Right forelimb (tissue), 1 donor: ENCODE results near the gene PARD3.

Experiments used
- DNase-seq: peaks from one replicate; pipeline ENCODE4 v3.0.0-alpha.2; 2018

The PARD3 gene

DNA sequence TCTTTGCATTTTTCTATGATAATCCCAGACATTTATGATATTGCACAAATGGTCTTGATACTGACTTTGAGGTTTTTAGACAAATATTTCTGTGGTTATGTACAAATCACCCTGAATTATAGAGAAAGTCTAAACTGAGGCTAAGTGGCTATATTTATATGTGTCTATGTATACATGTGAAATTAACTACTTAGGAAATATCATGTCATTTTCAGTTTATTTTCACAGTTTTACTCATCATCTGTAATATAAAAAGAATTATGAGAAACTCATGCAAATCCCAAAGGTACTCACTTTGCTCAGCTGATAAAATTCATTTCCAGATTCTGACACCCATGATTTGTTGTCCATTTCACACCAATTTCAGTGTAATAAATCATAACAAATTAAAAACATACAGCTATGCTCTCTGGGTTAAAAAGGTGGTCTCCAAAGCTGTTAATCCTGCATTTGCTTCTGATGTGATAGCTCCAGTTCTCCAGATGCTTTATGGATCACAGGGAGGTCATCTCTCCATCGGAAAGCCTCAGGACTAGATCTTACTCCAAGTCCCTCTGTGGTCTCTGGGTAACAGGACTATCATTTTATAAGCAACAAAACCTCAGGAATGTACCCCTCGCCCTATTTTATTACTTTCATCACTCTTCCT lies 673.9 kb downstream of the PARD3 start:
- DNase-seq: no peak

GRCh38 chr10:34139559-34139958 lies 675.5 kb downstream of the PARD3 start:
- DNase-seq: no peak

DNA sequence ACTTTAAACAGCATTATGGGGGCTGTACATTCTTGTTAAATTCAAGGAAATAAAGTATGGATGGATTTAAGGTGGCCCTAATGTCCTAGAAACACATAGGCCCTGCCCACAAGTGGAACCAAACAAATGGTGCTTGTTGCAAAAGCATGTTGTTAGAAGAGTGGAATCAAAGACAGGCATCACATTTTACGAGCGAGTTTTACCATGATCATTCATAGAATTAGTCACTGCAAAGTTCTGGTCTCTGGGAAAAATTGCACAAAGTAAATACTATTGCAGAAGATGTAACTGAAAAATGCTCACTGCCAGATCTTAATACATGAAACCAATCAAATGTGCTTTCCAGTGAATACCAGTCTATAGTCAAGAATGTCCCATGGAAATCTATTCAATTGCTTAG lies 677.1 kb downstream of the PARD3 start:
- DNase-seq: no peak

GRCh38 chr10:34137201-34137600 lies 677.9 kb downstream of the PARD3 start:
- DNase-seq: no peak

DNA sequence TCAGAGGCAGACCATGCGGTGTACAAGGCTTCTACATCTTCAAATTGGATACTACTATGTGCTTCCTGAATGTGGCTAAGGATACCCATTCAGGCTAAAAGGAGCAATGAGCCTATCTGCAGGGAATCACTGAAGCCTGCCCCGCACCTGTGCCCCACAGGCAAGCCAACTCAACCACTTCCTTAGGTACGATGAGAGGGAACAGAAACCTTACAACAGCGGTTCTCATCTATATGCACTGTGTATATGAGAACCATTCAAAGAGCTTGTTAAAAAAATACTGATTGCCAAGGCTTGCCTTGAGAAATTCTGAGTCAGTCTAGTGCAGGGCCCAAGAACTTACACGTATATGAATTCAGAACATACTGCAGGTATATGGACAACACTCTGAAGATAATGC lies 679.6 kb downstream of the PARD3 start:
- DNase-seq: no peak

DNA sequence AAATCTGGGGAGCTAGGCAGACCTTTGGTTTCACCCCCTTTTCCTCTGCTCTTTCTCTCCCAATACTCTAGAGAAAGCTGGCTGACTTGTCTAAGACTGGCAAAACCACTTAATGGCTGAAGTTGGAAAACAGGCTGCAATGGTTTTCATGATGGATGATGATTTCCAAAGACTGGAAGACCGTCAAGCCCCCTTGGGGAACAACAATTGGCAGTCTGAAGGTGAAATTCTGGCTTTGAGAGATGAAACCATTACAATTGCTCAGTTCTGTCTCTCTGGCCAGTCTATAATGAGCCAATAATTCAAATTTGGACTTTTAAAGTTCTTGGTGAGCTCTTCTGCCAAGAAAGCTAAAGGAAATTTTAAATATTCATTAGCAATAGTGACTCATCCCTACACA lies 680.5 kb downstream of the PARD3 start:
- DNase-seq: no peak

DNA sequence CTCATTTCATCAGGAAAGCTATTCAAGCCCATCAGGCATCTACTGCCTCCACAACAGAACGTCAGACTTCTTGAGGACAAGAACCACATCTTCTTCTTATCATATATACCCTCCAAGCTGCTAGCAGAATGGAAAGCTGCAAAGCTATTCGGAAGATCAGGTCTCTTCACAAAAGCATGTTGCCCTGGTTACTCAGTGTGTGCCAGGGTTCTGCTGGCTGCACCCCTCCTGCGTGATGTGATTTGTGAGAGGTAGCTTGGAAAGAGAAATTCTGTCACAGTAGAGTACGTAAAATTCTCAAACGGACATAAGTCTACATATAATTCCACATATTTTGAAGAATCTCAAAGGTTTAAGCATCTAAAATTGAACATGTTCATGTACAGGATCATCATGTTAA lies 681.7 kb downstream of the PARD3 start:
- DNase-seq: no peak

GRCh38 chr10:34131152-34131551 lies 683.9 kb downstream of the PARD3 start:
- DNase-seq: no peak

GRCh38 chr10:34127676-34128075 lies 687.4 kb downstream of the PARD3 start:
- no peak for DNase-seq

DNA sequence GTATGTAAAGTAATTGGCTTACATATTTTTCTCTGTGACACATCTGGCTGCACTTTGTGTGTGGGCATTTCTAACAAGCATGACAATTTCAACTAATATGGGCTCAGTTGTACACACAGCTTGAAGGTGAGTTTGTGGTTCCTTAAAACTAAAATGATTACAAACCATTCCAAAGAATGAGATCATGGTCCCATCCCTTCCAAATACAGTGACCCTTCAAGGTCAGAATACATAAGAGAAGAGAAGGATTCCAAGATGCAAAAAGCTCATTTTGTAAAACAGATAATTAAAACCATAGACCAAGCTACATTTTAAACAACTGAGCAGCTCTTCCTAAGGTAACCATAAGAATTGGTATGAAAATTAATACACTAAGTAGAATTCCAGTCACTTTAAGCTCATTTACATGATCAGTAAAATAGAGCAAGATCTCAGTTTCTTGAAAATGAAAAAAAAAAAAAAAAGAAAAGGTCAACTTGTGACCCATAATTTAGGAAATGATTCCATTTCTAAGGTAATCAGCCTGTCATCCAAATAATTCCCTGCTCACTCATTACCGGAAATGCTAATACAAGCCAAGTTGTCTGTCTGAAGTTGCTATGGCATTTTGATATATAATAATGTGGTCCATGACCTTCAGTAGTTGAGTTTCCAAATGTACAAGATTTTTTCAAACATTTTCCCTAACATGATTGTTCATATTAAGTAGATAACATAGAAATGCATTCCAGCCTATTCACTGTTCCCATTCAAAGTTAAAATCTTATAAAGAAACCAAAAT lies 688.5 kb downstream of the PARD3 start:
- DNase-seq: no peak

- DNase-seq: no peak
These were observed 689.4 kb downstream of the PARD3 start for GRCh38 chr10:34125702-34126101.

DNA sequence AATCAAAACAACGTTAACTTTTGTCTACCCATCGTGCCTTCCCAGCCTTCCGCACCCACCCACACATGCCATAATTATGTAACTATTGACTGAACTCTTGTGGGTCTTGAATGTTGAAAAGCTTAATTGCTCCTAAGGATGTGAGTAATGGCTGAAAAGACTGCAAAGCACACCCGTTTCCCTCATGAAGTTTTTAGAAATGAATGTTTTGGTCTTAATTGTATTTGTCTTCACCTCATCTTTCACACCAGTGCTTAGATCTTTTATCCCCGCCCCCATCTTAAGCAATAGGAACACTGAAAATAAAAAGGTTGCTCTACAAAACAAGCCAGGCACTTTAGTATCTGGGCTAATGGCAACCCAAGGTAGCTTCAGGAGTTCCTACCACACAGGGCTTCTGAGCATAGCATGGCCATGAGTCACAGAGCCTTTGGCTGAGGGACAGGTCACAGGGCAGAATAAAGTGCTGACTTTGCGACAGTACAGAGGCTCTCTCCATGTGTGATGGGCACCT lies 690.5 kb downstream of the PARD3 start:
- no peak for DNase-seq

GRCh38 chr10:34121781-34122622 lies 693.1 kb downstream of the PARD3 start:
- DNase-seq: no peak

DNA sequence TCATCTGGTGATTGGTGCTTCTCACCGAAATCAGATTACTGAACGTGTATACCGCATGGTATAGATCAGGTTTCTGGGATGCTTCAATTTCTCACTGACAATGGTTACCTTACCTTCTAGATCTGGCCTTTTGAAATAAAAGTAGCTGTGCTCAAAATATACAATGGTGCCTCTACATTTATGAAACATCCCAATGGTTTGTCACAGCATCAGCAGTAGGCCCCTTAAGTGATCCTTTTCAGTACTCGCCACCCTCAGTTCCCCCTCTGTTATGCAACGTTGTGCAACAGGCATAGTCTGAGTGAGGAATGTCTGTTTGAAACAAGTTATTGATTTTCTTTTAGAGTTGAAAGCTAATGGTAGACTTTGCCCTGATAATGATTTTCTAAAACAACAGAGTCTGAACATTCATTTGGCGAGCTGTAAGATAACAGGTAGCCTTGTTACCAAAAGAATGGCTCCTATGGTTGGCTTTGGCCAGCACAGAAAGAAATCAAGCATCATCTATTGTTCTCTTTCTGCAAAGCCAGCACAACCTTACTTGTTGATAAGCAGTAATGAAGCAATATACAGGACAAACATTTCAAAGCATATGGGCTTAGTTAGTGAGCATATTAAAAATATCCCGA lies 693.9 kb downstream of the PARD3 start:
- no peak for DNase-seq

GRCh38 chr10:34119456-34119855 lies 695.6 kb downstream of the PARD3 start:
- no peak for DNase-seq

DNA sequence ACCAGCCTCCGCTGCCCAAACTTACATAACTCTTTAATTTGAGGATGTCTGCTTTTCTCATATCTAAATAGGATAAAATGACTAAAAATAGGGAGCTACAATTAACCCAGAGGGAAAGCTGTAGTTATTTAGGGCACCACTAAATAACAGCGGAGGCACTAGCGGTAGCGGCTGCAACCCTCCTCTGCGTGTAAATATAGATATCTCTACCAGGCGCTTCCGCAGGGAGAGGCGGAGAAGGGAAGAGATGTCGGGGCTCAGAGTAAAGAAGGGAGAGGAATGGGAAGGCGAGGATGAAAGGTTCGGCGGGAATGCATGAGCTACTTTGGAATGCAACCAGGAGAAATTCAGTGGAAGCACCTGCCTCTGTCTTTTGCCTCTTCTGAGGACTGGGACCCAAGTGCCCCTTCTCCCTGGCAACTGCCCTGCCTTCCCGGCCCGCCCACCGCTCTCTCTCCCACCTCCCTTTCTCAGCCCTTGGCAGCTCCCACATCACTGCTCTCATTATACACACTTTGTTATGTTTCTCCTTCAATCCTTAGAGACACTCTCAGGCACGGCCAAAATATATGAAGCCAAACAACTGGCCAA lies 698.3 kb downstream of the PARD3 start:
- DNase-seq: no peak

DNA sequence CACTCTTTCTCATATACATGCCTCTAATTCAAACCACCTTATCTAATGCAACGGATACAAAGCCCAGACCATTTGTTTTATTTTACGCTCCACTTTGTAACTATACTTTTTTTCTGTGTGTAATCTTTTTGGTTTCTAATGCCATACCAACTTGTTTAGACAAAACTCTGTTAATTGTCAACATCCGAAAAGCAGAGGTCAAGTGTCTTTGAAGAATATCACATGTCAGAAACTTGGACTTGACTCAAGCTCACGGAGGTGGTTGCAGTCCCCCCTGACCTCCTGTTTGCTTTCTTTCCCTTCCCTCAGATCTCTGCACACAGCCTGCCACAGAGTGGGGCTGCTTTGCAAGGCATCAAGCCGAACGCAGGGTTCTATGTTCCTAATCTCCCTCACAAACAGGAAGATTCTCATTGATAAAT lies 698.9 kb downstream of the PARD3 start:
- no peak for DNase-seq

DNA sequence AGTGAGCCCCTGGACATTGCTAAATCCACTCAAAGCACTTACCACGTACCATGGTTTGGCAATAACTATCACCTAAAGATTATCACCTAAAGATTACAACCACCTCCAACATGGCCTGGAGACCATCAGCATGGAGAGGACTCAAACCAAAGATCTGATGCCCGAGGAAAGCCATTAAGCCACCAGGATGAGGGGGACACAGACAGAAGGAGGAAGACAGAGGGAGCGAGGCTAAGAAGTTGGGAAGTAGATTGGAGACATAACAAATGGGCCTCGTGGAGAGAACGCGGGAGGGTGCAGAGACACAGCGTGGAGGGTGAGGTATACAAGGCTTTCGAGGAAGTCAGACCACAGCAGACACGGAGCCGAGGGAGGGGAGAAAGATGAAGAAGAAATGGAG lies 700.2 kb downstream of the PARD3 start:
- DNase-seq: no peak

GRCh38 chr10:34113504-34114225 lies 701.4 kb downstream of the PARD3 start:
- no peak for DNase-seq

DNA sequence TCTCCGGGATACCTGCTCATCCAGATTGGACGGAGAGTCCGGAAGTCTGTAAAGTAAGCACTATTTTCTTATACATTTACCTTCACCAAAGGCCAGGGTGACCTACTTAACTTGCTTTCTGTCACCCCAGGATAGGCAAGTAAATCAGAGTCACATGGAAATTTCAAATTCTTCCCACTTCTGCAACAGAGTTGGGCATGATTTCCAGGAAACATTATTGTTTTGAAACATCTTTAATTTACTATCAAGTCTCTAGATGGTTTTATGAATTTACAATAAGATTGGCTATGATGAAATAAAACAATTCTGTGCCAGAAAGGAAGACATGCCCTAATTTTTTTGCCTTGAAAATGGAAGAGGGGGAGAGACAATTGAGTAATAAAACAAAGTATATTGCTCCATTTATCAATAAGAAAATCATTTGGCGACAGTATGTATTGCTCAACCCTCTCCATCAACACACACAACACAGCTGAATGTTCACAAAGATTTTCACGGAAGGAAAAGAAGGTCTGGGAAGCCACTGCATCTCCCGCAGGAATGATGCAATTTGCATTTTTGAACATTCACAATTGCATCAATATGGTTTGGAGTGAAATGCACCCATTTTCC lies 702.8 kb downstream of the PARD3 start:
- no peak for DNase-seq

DNA sequence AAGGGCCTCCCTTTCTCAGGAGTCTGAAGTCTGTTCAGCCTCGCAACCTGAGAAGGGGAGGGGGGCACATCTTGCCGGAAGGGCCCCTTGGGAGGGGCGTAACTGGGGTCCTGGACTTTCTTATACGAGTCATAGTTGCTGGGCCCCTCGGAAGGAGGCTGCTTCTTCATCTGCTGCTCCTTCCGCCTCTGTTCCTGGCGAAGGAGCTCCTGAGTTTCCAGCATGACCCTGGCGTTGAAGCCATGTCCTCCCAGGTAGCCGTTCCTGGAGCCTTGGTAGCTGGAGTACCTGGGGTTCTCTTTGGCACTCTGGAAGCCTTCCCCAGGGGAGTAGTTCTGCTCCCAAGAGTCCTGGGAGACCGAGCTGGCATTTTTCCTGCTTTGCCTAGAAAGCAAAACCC lies 703.9 kb downstream of the PARD3 start:
- no peak for DNase-seq
